Measurements from ENCODE around the gene RAC2.
"Not testable (repeated sequence)": the region's sequence is repeated elsewhere in the genome, so short reads cannot be mapped to it uniquely, and the experiment has no call there.

RAC2 gene

GRCh38 chr22:37205046-37205445 lies 39.0 kb downstream of the RAC2 start:
- no peak for TF ChIP-seq CTCF (IDR thresholded peaks at IDR 0.05; ENCODE audit: extremely low read depth, missing control alignments)
- no peak for DNase-seq (ENCODE audit: low spot score)

GRCh38 chr22:37204045-37204655 lies 39.9 kb downstream of the RAC2 start:
- no peak for TF ChIP-seq CTCF (IDR thresholded peaks at IDR 0.05; ENCODE audit: extremely low read depth, missing control alignments)
- no peak for DNase-seq (ENCODE audit: low spot score)

- DNase-seq (ENCODE audit: low spot score), result no peak
- TF ChIP-seq CTCF (IDR thresholded peaks at IDR 0.05; ENCODE audit: extremely low read depth, missing control alignments), result no peak
These were observed 40.6 kb downstream of the RAC2 start for GRCh38 chr22:37203354-37204044.

- TF ChIP-seq CTCF (IDR thresholded peaks at IDR 0.05; ENCODE audit: extremely low read depth, missing control alignments), result no peak
- no peak for DNase-seq (ENCODE audit: low spot score)
These were observed 41.4 kb downstream of the RAC2 start for GRCh38 chr22:37202716-37203115.

- TF ChIP-seq CTCF (IDR thresholded peaks at IDR 0.05; ENCODE audit: extremely low read depth, missing control alignments), result no peak
- no peak for DNase-seq (ENCODE audit: low spot score)
These were observed 42.0 kb downstream of the RAC2 start for GRCh38 chr22:37202001-37202555.

GRCh38 chr22:37201443-37201820 lies 42.6 kb downstream of the RAC2 start:
- DNase-seq (ENCODE audit: low spot score), result not testable (repeated sequence)

- DNase-seq (ENCODE audit: low spot score), result peak; percentile 53
- no peak for TF ChIP-seq CTCF (IDR thresholded peaks at IDR 0.05; ENCODE audit: extremely low read depth, missing control alignments)
These were observed 44.3 kb downstream of the RAC2 start for GRCh38 chr22:37199760-37200108.

All from GM20000 (cell line).